HG03066 (cell line): ENCODE measurements around the gene TWIST2.

ENCODE experiments used
- ATAC-seq: cut with Tn5 transposase; IDR thresholded peaks from one replicate; pipeline ENCODE4 v1.9.1; 2021; ENCODE audit warnings: low read depth; ENCODE audit not compliant: unreplicated experiment

TWIST2 gene

DNA sequence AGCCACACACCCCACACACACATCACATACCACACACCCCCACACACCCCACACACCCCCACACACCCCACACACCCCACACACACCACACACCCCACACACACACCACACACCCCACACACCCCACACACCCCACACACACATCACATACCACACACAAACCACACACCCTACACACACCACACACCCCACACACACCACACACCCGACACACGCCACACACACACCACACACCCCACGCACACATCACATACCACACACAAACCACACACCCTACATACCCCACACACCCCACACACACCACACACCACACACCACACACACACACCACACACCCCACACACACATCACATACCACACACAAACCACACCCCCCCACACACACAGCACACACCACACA, 22.4 kb downstream of the TWIST2 start:
- ATAC-seq, result no peak

DNA sequence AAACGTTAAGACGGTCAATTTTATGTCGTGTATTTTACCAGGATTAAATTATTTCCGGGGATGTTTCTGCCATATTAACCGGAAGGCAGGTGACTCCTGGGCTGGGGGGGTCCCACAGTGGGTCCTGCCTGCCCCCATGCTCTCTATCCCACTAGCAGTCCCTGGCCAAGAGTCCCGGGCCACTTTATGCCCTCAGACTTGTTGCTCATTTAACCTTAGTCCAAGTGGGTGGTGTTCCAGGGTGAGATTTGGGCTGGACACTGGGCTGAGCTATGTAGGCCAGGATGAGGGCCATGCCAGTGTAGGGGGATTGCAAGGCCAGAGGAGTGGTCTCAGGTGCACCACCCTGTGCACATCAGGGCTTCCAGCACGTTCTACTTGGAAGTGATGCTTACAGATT, 24.1 kb downstream of the TWIST2 start:
- no peak for ATAC-seq

DNA sequence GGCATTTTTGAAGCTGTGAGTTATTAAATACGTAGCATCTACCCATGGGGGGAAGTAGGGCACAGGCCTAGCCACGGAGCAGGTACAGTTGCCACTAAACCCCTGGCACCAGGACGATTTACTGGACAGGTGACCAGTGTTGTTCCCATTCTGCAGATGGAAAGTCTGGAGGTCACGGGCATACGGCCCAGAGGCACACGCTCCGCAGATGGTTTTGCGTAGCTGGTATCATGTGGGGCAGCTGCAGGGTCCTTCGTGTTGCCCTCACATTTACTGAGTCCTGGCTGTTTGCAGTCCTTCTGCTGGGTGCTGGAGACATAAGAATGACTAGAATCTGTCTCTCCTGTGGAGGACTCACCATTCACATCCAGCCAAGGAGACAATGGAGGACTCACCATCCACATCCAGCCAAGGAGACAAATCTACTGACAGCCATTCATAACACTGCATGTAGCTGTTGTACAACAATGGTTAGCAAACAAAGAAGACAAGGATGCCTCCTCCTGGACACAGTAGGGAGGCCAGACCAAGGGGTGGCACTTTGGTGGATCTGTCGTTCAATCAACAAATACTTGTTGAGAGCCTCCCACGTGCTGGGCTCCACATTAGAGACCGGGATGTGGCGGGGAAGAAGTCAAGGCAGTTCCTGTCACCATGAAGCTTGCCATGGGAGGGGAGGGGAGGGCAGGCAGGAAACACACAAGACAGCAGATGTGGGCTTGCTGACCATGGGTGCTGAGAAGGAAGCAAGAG, 24.9 kb downstream of the TWIST2 start:
- no peak for ATAC-seq

DNA sequence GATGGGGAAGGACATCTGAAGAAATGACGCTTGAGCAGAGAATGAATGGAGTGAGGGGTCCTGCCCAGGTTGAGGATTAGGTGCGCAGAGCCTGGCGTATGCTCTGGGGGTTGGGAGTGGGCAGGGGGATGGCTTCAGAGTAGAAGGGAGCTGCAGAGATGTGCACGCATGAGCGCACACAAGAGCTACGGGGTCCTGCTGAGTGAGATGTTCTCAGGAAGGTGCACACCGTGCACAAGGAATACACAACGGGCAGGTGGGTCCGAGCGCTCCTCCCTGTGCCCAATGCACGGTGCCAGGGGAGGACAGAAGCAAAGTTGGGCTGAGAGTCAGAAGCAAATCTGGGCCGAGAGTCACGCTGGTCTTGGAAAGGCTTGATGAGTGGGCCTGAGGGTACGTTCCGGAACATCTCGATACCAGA, 25.5 kb downstream of the TWIST2 start:
- no peak for ATAC-seq

DNA sequence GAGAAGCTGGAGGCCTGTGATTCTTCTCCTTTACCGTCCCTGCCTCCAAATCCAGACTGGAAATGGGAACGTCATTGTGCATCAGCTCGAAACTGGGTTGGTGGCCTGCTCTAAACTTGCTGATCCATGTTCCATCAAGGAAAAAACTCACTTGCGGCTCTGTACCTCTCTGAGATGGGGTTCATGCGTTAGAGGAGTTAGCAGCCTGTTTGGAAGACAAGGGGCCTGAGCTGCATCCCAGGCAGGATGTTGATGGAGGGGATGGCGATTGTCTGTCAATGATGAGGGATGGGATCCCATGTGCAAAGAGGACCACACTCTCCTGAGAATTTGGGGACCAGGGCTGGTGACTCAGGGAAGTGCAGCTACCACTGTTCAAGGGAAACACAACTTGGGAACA, 26.0 kb downstream of the TWIST2 start:
- ATAC-seq, result no peak

DNA sequence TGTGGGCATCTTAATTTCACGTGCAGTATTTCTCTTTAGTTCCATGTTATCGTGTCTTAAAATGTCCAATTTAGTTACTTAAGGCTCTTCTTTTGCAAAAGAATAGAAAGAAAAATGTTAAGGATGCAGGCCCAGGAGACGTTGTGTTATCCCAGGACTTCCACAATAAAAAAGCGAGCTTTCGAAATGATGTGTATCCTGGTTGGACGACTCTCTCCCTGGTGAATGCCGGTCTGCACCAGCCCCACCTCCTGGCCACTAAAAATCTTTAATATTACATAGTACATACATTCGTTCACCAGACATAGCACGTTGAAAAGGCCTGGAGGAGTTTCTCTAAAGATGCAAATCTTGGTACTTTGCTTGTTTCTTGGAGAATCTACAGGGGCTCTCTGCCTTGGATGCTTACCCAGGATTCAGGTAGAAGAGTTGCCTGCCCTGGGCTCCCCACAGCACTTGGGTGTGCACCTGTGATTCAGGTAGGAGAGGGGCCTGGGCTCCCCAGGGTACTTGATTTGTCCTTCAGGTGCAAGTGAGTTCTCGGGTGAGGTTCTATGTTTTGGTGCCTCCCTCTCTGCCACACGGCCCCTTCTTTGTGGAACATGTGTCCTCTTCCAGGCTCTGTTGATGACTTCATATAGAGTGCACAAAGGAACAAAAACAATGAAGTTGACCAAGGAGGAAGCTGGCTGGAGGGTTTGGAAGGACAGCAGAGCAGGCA, 26.6 kb downstream of the TWIST2 start:
- ATAC-seq, result no peak

DNA sequence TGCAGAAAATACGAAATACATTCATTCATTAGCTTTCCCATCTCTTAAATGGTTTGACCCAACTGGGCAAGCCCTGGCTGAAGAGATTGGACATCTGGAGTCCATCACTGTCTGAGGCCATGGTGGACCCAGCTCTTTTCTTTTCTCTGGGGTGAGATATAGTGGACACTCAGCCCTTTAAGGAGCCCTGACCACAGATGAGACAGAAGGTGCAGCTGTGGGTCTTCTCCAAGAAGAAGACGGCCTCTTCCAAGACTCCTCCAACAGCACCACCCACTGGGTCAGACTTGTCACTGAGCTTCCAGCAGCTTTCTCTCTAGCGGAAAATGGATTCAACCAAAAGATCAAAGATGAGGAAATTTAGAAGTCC, 27.2 kb downstream of the TWIST2 start:
- no peak for ATAC-seq

DNA sequence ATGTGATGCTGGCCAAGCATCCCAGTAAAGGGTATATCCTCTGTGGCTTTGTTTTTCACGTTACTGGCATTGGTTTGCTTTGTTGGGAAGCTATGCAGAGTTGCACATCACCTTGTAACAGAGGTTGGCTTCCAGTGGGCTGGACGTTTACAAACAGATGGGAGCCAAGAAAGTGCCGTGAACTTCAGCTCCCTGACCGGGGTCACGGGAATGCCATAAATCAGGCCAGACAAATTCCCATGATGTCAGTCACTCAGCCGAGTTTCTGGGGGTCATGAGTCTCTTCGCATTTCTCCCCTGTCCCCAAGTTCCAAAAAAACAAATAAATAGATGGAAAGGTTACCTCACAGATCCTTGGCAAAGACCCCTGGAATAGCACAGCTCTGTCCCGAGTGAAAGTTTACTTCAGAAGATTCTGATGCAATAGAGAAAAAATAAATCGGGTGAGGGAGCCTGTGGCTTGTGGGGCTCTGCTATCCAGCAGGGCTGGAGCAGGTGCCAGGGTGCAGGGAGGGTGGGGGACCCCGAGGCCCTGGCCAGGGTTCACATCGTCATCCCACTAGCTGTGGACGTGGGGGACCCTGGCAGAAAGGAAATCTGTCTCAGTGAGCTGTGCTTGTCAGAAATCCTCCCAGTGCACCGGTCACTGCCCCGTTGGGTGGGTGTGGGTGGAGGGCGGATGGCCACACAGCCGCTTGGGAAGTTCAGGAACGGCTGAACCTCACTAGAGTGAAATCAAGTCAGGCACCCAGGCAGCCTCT, 27.8 kb downstream of the TWIST2 start:
- ATAC-seq, result no peak

DNA sequence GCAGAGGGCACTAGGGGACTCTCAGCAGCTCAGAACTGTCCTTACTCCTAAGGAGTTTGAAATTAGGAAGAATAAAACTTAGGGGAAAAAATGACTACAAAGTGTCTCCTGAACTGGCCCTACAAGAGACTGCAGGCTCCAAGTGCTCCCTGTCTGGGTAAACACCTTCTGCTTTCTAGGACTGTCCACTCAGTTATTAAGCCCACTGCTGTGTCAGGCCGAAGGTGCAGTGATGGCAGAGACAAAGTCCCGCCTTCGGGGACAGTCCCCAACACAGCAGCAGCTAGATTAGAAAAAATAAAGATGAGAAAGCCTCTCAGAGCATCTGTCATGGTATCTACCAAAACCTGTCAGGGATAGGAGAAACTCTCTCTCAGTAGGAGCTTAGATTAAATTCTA, 28.3 kb downstream of the TWIST2 start:
- ATAC-seq, result no peak

DNA sequence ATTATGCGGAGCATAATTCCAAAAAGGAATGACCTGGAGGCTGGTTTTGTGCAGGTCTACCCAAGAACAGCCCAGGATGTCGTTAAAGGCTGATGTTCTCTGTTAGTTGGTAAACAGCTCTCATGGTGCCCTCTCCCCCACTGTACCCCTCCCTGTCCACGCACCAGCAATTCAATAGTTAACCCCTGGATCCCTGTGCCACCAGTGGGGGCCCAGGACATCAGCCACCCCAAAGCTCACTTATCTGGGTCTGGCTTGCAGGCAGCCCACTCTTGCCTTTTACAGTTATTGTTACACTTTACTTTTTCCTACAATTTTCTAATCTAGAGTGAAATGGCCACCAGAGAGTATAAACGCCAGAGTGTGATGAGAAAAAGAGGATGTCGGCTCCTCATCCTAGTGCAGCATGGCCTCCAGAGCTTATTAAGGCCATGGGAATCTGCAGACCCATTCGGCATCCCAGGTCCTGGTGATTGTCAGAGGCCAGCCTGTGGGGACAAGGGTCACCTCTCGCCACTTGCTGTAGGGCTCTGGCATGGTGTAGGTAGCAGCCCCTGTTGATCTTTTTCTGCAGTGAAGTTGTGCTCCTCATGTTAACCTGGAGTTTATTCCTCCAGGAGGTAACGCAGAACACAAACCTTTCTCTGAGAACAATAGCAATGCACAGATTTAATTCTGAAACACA, 30.3 kb downstream of the TWIST2 start:
- no peak for ATAC-seq

DNA sequence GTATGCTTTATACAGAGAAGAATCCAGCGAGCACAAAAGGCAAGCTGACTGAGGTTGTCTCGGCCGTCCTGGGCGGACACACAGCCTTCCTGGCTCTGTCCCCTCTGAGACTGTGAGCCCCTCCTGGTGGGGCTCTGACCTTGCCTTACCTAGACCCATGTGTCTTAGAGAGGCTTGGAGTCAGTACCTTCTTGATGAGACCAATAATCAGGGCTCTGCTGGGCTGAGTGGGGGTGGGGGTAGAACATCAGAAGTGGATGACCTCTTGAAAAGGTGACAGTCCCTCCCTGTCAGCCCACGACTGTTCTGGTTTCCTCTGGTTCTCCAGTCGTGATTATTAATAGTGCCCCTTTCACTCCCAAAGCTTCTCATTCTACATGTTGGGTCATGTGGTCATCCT, 31.2 kb downstream of the TWIST2 start:
- ATAC-seq, result no peak

DNA sequence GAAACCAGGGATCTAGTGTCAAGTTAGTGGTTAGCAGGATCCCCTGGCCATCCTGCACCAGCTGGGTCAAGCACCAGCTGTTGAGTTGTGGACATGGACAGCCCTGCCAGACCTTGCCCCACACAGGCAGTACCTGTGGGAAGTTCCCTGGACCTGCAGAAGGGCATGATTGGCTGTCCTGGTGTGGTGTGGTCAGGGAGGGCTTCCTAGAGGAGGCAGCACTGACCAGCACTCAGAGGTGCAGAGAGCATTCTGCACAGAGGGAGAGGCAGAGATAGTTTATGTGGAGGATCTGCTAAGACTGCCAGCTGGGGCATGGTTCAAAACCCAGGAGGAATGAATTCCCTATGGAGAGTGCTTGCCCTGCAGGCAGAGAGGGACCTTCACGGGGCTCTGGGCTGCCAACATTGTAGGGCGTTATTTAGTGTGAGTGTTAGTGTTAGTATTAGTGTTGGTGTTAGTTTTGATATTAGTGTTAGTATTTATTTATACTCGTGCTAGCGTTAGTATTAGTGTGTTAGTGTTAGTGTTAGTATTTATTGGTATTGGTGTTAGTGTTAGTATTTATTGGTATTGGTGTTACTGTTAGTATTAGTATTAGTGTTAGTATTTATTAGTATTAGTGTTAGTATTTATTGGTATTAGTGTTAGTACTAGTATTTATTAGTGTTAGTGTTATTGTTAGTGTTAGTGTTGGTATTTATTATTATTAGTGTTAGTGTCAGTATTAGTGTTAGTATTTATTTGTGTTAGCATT, 31.9 kb downstream of the TWIST2 start:
- ATAC-seq, result no peak

DNA sequence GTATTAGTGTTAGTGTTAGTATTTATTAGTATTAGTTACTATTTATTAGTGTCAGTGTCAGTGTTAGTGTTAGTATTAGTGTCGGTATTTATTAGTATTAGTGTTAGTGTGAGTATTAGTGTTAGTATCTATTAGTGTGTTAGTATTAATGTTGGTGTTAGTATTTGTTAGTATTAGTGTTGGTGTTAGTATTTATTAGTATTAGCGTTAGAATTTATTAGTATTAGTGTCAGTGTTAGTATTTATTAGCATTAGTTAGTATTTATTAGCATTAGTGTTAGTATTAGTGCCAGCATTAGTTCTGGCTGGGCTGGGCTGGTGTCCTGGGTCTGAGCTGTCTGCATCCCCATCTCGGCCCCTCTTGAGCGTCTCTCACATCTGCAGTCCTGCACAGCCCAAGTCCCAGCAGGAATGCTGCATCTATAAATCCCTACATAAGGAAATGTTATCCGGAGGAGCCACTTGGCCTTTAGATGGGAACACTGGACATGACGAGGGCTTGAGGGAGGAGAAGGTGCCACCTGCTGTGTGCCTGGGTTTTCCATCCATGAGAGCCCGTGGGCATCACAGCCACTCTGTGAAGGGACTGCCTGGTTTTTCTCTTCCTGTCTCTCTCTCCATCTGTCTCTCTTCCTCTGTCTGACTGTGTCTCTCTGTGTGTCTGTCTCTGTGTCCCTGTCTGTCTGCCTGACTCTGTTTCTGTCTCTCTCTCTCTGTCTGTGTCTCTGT, 33.6 kb downstream of the TWIST2 start:
- ATAC-seq, result no peak

DNA sequence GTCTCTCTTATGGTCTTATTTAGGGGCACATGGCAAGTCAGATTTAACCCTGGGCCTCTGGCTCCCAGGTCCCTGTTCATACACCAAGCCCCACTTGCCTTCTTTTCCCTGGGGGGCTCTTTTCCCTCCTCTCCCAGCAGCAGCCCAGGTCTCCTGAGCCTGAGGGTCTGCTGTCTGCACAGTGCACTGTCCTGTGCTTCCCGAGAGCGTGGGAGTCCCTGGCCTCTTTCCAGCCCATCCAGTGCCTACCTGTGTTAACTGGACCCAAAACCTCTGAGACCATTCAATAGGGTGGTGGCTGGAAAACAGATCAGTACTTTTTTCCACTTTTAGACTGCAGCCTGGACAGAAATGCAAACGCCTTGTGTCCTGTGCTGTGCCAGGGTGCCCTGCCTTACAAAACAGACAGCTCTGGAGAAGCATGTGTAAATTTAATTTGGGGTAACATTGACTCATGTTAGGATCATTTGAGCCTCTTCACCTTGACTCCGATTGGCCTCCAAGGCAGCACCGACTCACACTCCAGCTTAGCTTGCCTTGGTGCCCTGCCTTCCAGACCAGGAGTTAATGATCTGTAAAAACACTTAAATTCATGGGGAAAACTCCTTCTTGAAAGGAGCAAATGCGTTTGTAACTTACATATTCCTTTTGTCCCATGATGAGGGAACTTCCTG, 34.3 kb downstream of the TWIST2 start:
- ATAC-seq, result no peak

DNA sequence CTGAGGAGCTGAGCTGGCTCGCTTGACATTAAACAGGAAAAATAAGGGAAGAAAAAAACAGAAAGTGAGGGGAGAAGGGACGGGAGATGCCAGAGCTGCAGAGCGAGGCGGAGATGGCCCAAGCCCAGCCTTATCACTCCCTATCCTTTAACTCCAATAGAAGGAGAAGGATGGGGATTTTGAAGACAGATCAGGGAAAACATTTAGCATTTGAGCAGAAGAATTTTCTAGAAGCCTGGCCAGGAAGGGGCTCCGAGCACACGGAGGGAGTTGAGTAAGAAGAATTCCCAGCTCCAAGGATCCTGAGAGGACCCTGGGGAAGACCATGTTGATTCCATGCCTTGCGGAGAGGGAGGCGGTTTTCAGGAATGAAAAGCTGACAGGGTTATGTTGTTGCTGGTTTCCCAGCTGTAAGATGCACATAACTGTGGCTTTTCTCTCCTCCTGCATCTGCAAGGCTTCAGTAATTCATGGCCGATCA, 35.6 kb downstream of the TWIST2 start:
- no peak for ATAC-seq

DNA sequence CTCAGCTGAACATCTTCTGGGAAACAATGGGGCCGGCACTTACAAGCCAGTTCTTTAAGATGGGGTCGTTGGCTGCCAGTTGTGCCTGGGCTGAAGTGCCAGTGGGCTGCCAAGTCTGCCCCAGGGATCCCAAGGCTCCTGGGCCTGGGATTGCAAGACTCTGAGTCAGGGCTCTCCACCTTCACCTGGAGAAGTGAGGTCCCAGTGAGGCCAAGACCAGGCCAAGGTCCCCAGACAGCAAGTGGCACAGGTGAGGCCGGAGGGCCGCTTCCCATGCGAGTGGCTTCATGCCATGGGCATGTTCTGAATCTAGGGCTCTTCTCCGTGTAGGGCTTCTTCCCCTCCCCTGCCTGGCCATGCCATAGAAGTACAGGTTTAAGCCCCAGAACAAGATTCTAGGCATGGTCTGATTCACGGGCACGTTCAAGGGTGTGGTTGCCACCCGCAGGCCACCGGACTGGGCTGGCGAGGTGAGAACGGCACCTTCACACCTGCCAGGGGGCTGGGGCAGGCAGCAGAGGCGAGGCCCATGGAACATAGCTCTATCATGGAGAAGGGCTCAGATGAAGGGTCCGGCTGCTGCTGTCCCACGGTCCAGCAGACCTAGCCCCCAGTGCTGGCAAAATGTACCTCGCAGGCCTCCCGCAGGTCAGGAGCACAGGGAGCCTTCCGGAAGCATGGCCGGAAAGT, 36.4 kb downstream of the TWIST2 start:
- ATAC-seq, result no peak

DNA sequence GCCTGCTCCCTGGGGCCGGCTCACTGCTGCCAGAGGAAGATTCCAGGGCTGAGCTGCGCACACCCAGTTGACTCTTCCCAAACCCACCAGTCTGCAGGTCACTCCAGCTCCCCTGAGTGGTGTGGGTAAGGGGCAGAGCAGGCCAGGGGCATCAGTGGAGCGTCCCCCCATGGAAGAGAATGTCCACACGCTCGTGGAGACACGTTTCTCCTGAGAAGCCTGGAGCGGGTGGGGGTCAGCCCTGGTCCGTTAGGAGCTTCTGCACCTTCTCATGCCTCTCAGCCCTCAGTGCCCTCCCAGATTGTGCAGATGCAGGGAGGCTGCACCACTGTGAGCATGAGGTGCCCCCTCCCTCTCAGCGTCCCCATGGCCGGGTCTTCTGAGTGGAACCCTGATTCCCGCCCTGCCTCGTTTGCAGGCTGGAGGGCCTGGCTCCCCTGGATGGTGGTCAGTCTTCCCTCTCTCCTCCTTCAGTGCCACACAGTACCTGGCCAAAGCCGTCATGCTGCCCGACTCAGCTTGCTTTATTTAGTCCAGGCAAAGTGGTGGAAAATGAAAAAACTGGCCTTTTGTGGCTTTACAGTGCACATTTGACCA, 37.0 kb downstream of the TWIST2 start:
- ATAC-seq, result no peak
